IMR-90 (cell line): ENCODE data around the gene ARHGAP18. TPM values are rescaled to one million over a fixed set of nuclear protein-coding genes. Genes with fewer than 3 reads are reported as not detected.

Experiments
- ATAC-seq: fragments of 200-7000 bp; cut with Tn5 transposase; 2 replicates; pipeline ENCODE4 v1.9.1; 2020; ENCODE audit warnings: low read depth, mild to moderate bottlenecking, moderate library complexity
- BruUV-seq: library from RNA; stranded (reverse); fragments of 400-500 nt; replicated peaks from 2 replicates; lab custom pipeline; 2021; lab: Mats Ljungman, UMichigan
- CTCF ChIA-PET: fragments of 300-600 bp; formaldehyde crosslinking; extraction: SDS; loops from one replicate; lab custom pipeline; 2021; ENCODE audit warnings: antibody characterized with exemption; lab: Yijun Ruan, JAX
- POLR2A ChIA-PET: fragments of 300-600 bp; sonication (Branson Sonifier 250); formaldehyde crosslinking; loops from one replicate; lab custom pipeline; 2022; ENCODE audit warnings: antibody characterized with exemption; ENCODE audit not compliant: unreplicated experiment; lab: Charles Lee
- DNase-seq: peaks from one replicate; pipeline ENCODE4 v3.0.0; 2013
- H2AFZ ChIP-seq: replicated peaks from 2 replicates; pipeline ENCODE3; 2013; ENCODE audit warnings: low read length, mild to moderate bottlenecking; ENCODE audit not compliant: poor library complexity
- H2AK5ac ChIP-seq: 2 replicates; pipeline ENCODE4 v1.6.1; 2013; ENCODE audit warnings: low read depth, low read length, inconsistent platforms
- H2AK9ac ChIP-seq: replicated peaks from 2 replicates; pipeline ENCODE3; 2013; ENCODE audit warnings: mild to moderate bottlenecking, low read depth, low read length, moderate library complexity; ENCODE audit not compliant: poor library complexity
- H2BK120ac ChIP-seq: 2 replicates; pipeline ENCODE4 v1.6.1; 2013; ENCODE audit warnings: low read depth, low read length, inconsistent platforms
- H2BK15ac ChIP-seq: 3 replicates; pipeline ENCODE4 v1.6.1; 2013; ENCODE audit warnings: low read depth, low read length, inconsistent platforms
- H2BK20ac ChIP-seq: 2 replicates; pipeline ENCODE4 v1.6.1; 2013; ENCODE audit warnings: low read depth, mild to moderate bottlenecking, inconsistent platforms, low read length, moderate library complexity
- H2BK5ac ChIP-seq: 2 replicates; pipeline ENCODE4 v1.6.1; 2013; ENCODE audit warnings: mild to moderate bottlenecking, low read depth, low read length, inconsistent platforms; ENCODE audit not compliant: poor library complexity, severe bottlenecking
- H3K14ac ChIP-seq: replicated peaks from 2 replicates; pipeline ENCODE4 v1.6.1; 2013; ENCODE audit warnings: low read depth, low read length, inconsistent platforms
- H3K18ac ChIP-seq: 2 replicates; pipeline ENCODE4 v1.6.1; 2013; ENCODE audit warnings: low read depth, low read length, control low read depth
- H3K23ac ChIP-seq: 2 replicates; pipeline ENCODE4 v1.6.1; 2013; ENCODE audit warnings: low read depth, low read length, inconsistent platforms
- H3K27ac ChIP-seq: 2 replicates; pipeline ENCODE4 v1.5.1; 2013; ENCODE audit warnings: mild to moderate bottlenecking, control low read depth, low read length; ENCODE audit not compliant: insufficient read depth
- H3K27me3 ChIP-seq: 2 replicates; pipeline ENCODE4 v1.6.1; 2013; ENCODE audit warnings: low read length; ENCODE audit not compliant: control insufficient read depth, insufficient read depth
- H3K36me3 ChIP-seq: 2 replicates; pipeline ENCODE4 v1.6.1; 2013; ENCODE audit warnings: low read length, mixed read lengths; ENCODE audit not compliant: control insufficient read depth, insufficient read depth
- H3K4ac ChIP-seq: 2 replicates; pipeline ENCODE4 v1.6.1; 2013; ENCODE audit warnings: low read depth, low read length, inconsistent platforms
- H3K4me1 ChIP-seq: 2 replicates; pipeline ENCODE4 v1.6.1; 2013; ENCODE audit warnings: low read length, mixed read lengths; ENCODE audit not compliant: control insufficient read depth, insufficient read depth
- H3K4me2 ChIP-seq: 2 replicates; pipeline ENCODE4 v1.6.1; 2013; ENCODE audit warnings: low read depth, mild to moderate bottlenecking, control low read depth, low read length, moderate library complexity
- H3K4me3 ChIP-seq: 2 replicates; pipeline ENCODE4 v1.5.1; 2013; ENCODE audit warnings: low read depth, mild to moderate bottlenecking, control low read depth, low read length, moderate library complexity; ENCODE audit not compliant: insufficient read depth
- H3K56ac ChIP-seq: 2 replicates; pipeline ENCODE4 v1.6.1; 2013; ENCODE audit warnings: low read length, inconsistent platforms; ENCODE audit not compliant: insufficient read depth; ENCODE audit errors: extremely low read depth
- H3K79me1 ChIP-seq, 2 experiments: 2 replicates each; pipeline ENCODE4 v1.6.1; 2013; ENCODE audit warnings: low read length in 2 of 2, inconsistent platforms in 1 of 2, low read depth in 1 of 2
- H3K9ac ChIP-seq: 2 replicates; pipeline ENCODE4 v1.6.1; 2013; ENCODE audit warnings: low read depth, low read length, control low read depth
- H3K9me1 ChIP-seq: 2 replicates; pipeline ENCODE4 v1.6.1; 2013; ENCODE audit warnings: low read length, inconsistent platforms; ENCODE audit not compliant: insufficient read depth
- H3K9me3 ChIP-seq: 2 replicates; pipeline ENCODE4 v1.6.1; 2013; ENCODE audit warnings: low read length; ENCODE audit not compliant: control insufficient read depth, insufficient read depth
- H4K20me1 ChIP-seq: 2 replicates; pipeline ENCODE4 v1.6.1; 2013; ENCODE audit warnings: low read length, inconsistent platforms; ENCODE audit not compliant: insufficient read depth
- H4K5ac ChIP-seq: 2 replicates; pipeline ENCODE4 v1.6.1; 2013; ENCODE audit warnings: mild to moderate bottlenecking, low read depth, low read length, control low read depth
- H4K8ac ChIP-seq, 2 experiments: 2 replicates each; pipeline ENCODE4 v1.6.1; 2013; ENCODE audit warnings: low read depth in 2 of 2, low read length in 2 of 2, control low read depth in 1 of 2, inconsistent platforms in 1 of 2
- H4K91ac ChIP-seq: 2 replicates; pipeline ENCODE4 v1.6.1; 2013; ENCODE audit warnings: low read depth, low read length, inconsistent platforms; ENCODE audit not compliant: insufficient read depth
- ELK1 ChIP-seq: fragments of 150-350 bp; IDR thresholded peaks from 2 replicates; pipeline ENCODE4 v1.6.1; 2016; ENCODE audit warnings: low read depth, mild to moderate bottlenecking, low read length, moderate library complexity, borderline replicate concordance
- MXI1 ChIP-seq: IDR thresholded peaks from 2 replicates; pipeline ENCODE4 v1.6.1; 2012; ENCODE audit warnings: low read depth, mild to moderate bottlenecking, low read length, moderate library complexity, borderline replicate concordance
- NFE2L2 ChIP-seq: fragments of 150-350 bp; IDR thresholded peaks from 2 replicates; pipeline ENCODE4 v1.6.1; 2016; ENCODE audit warnings: low read depth, mild to moderate bottlenecking, low read length
- RCOR1 ChIP-seq: IDR thresholded peaks from 2 replicates; pipeline ENCODE4 v1.6.1; 2012; ENCODE audit warnings: mild to moderate bottlenecking, low read length, improper control_type of control experiment; ENCODE audit not compliant: insufficient replicate concordance
- SMC3 ChIP-seq: fragments of 150-350 bp; IDR thresholded peaks from 2 replicates; pipeline ENCODE4 v1.6.1; 2016; ENCODE audit warnings: low read depth, mild to moderate bottlenecking, antibody characterized with exemption, low read length, moderate library complexity
- USF2 ChIP-seq: fragments of 150-350 bp; IDR thresholded peaks from 2 replicates; pipeline ENCODE4 v1.6.1; 2017; ENCODE audit warnings: mild to moderate bottlenecking, antibody characterized with exemption, low read length, low read depth
- WGBS, 2 experiments: methylation state at CpG; one replicate each; pipeline versions ENCODE4 v1.1.5 to v1.1.7; 2013; ENCODE audit warnings: missing lambda C conversion rate in 2 of 2; ENCODE audit not compliant: insufficient read length in 1 of 2; ENCODE audit errors: extremely low coverage in 2 of 2; 5-methylcytosine and 5-hydroxymethylcytosine counted together
- dilution Hi-C: fragments of 300-500 bp; cut with HindIII; formaldehyde crosslinking; loops from one replicate; pipeline ENCODE4 v1.14.3; 2018; ENCODE audit warnings: low sequenced_read_pairs; ENCODE audit not compliant: unreplicated experiment
- in situ Hi-C: fragments of 300-500 bp; cut with MboI; formaldehyde crosslinking; loops from 3 replicates; pipeline ENCODE4 v1.14.3; 2019; ENCODE audit warnings: low sequenced_read_pairs, inconsistent platforms, mixed read lengths
- intact Hi-C: fragments of 100-400 bp; cut with micrococcal nuclease; formaldehyde crosslinking; loops from 2 replicates; pipeline ENCODE4 v1.10.0; 2022
- polyA plus RNA-seq, 3 experiments: library from polyadenylated mRNA; depleted of rRNA; stranded (reverse); fragments of >200 nt; gene quantifications; 2 replicates each; pipeline ENCODE4 v1.2.3, GENCODE V29; 2012; ENCODE audit warnings: low replicate concordance in 1 of 3
- total RNA-seq: library from RNA; depleted of rRNA; stranded (reverse); fragments of >200 nt; gene quantifications from 2 replicates; pipeline ENCODE4 v1.2.3, GENCODE V29; 2012

Gene ARHGAP18
- total and polyA plus RNA-seq, 2 of the 4 experiments (the other 2 are of a cell fraction) = 6.2 to 17.0 TPM

GRCh38 chr6:129717277-129717676 lies 7.3 kb upstream of the ARHGAP18 start:
- H4K91ac ChIP-seq = peak overlapping the region; percentile 18; the same call in 1 of the 2 replicates
- peak overlapping the region; percentile 17; the same call in 1 of the 2 replicates for H2BK20ac ChIP-seq
- H4K8ac ChIP-seq = peak overlapping the region in 1 of 2 experiments; percentile 82; a peak in 2 of 4 replicates
- H3K4me1 ChIP-seq = no peaks in the 10 kb centered on the region
- H2BK5ac ChIP-seq = peak overlapping the region; percentile 24
- no peaks in the 10 kb centered on the region for H3K79me1 ChIP-seq
- H3K4ac ChIP-seq = peak overlapping the region; percentile 25; the same call in 1 of the 2 replicates
- peak overlapping the region; percentile 81 for H2AFZ ChIP-seq
- in situ Hi-C loops = no loop called here
- dilution Hi-C loops = no loop called here
- BruUV-seq = no TSS peak
- peak; percentile 62; the same call in 1 of the 2 replicates for ATAC-seq
- no peaks in the 10 kb centered on the region for H3K36me3 ChIP-seq
- intact Hi-C loops = no loop called here
- TF ChIP-seq NFE2L2 (no peak), RCOR1 (no peak), SMC3 (no peak), ELK1 (no peak), MXI1 (no peak), USF2 (no peak)
- no peaks in the 10 kb centered on the region for H3K9me3 ChIP-seq
- DNase-seq = peak; percentile 69
- no peaks in the 10 kb centered on the region for H3K27me3 ChIP-seq
- H2BK120ac ChIP-seq = no peak overlapping the region
- H3K18ac ChIP-seq = no peak overlapping the region
- ChIA-PET POLR2A (no interaction called here), CTCF (no interaction called here)
- H3K23ac ChIP-seq = no peak overlapping the region
- no peak overlapping the region for H2AK5ac ChIP-seq
- H3K9ac ChIP-seq = no peak overlapping the region
- H4K20me1 ChIP-seq = no peaks in the 10 kb centered on the region
- no peak overlapping the region for H3K14ac ChIP-seq
- no CpG with 5 or more reads among the region's 5 CpGs for WGBS, 2 experiments
- no peak overlapping the region for H3K56ac ChIP-seq
- no peak overlapping the region for H2BK15ac ChIP-seq
- H4K5ac ChIP-seq = no peak overlapping the region
- H3K9me1 ChIP-seq = no peaks in the 10 kb centered on the region
- H2AK9ac ChIP-seq = no peak overlapping the region
- H3K4me2 ChIP-seq = no peak overlapping the region
- no peak overlapping the region for H3K27ac ChIP-seq
- no peak overlapping the region for H3K4me3 ChIP-seq
